Suprapubic skin (tissue), 4 donors: ENCODE data around the gene MYO15B.

ENCODE experiments used
- EP300 ChIP-seq: sonication (generic); formaldehyde crosslinking; IDR thresholded peaks from one replicate; pipeline ENCODE4 v1.6.1; 2017; ENCODE audit warnings: antibody characterized with exemption
- POLR2A ChIP-seq, 2 donors: fragments of 450-650 bp; IDR thresholded peaks; one replicate each; pipeline ENCODE4 v1.6.1; 2017; ENCODE audit warnings: antibody characterized with exemption in 2 of 2, mild to moderate bottlenecking in 2 of 2, moderate library complexity in 2 of 2
- POLR2AphosphoS5 ChIP-seq, 3 donors: sonication (generic); formaldehyde crosslinking; IDR thresholded peaks; one replicate each; pipeline ENCODE4 v1.6.1; 2017; ENCODE audit warnings: antibody characterized with exemption in 3 of 3
- TF ChIP-seq, protein P1 (sequence below), 2 donors: fragments of 200-600 bp in 1 of 2; fragments of 450-650 bp in 1 of 2; sonication (generic) in 1 of 2; IDR thresholded peaks; one replicate each; pipeline ENCODE4 v1.5.1; 2016 to 2019; ENCODE audit warnings: antibody characterized with exemption in 2 of 2, mild to moderate bottlenecking in 1 of 2, moderate library complexity in 1 of 2

GRCh38 chr17:75622076-75622475, 34.5 kb downstream of the MYO15B start:
- TF ChIP-seq POLR2A (IDR thresholded peaks at IDR 0.05) (no peak), POLR2AphosphoS5 (IDR thresholded peaks at IDR 0.05) (no peak), EP300 (no peak)
- TF ChIP-seq, protein P1, sequence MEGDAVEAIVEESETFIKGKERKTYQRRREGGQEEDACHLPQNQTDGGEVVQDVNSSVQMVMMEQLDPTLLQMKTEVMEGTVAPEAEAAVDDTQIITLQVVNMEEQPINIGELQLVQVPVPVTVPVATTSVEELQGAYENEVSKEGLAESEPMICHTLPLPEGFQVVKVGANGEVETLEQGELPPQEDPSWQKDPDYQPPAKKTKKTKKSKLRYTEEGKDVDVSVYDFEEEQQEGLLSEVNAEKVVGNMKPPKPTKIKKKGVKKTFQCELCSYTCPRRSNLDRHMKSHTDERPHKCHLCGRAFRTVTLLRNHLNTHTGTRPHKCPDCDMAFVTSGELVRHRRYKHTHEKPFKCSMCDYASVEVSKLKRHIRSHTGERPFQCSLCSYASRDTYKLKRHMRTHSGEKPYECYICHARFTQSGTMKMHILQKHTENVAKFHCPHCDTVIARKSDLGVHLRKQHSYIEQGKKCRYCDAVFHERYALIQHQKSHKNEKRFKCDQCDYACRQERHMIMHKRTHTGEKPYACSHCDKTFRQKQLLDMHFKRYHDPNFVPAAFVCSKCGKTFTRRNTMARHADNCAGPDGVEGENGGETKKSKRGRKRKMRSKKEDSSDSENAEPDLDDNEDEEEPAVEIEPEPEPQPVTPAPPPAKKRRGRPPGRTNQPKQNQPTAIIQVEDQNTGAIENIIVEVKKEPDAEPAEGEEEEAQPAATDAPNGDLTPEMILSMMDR (IDR thresholded peaks at IDR 0.05) = no peak
